ENCODE results near the gene RMDN3.

- no peak for TF ChIP-seq CTCF (IDR thresholded peaks at IDR 0.05)
- no peak for TF ChIP-seq POLR2A (IDR thresholded peaks at IDR 0.05)
These were observed 15.2 kb downstream of the RMDN3 start for GRCh38 chr15:40739854-40740253.
